Adrenal gland (tissue), 5 donors: ENCODE results near the gene NNMT.

Source experiments
- CTCF ChIP-seq, 6 experiments: fragments of 450-650 bp in 4 of 6; fragments of 200-600 bp in 2 of 6; sonication (generic) in 1 of 6; IDR thresholded peaks; 1 replicate in 5 of 6; 2 replicates in 1 of 6; pipeline versions ENCODE4 v1.5.1 to v1.8.0; 2016 to 2021; ENCODE audit warnings: antibody characterized with exemption in 6 of 6, mild to moderate bottlenecking in 2 of 6, moderate library complexity in 1 of 6
- POLR2A ChIP-seq, 2 donors: fragments of 450-650 bp; IDR thresholded peaks; one replicate each; pipeline ENCODE4 v1.6.1; 2017; ENCODE audit warnings: antibody characterized with exemption in 2 of 2, mild to moderate bottlenecking in 2 of 2, moderate library complexity in 1 of 2
- donor health status: DM: no; HTN: no; CAD: no.

- TF ChIP-seq CTCF (IDR thresholded peaks at IDR 0.05) (no peak), POLR2A (IDR thresholded peaks at IDR 0.05) (no peak)
Observed at GRCh38 chr11:114318361-114318760, 22.2 kb downstream of the NNMT start.
